ENCODE measurements around the gene TJP2.

DNA sequence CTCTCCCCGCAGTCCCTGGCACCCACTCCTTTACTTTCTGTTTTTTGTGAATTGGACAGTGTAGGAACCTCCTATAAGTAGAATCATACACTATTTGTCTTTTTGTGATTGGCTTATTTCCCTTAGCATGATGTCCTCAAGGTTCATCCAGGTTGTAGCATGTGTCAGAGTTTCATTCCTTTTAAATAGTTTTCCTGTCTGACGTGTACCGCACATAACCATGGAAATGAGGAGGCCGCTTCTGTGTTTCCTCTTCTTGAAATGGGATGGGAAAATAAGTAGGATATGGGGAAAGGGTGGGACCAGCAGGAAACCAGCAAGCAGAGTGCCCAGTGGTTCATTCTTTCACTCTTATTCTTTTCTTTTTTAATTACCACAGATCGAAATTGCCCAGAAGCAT is 78.4 kb downstream of the TJP2 start:
- TF ChIP-seq, protein P1, sequence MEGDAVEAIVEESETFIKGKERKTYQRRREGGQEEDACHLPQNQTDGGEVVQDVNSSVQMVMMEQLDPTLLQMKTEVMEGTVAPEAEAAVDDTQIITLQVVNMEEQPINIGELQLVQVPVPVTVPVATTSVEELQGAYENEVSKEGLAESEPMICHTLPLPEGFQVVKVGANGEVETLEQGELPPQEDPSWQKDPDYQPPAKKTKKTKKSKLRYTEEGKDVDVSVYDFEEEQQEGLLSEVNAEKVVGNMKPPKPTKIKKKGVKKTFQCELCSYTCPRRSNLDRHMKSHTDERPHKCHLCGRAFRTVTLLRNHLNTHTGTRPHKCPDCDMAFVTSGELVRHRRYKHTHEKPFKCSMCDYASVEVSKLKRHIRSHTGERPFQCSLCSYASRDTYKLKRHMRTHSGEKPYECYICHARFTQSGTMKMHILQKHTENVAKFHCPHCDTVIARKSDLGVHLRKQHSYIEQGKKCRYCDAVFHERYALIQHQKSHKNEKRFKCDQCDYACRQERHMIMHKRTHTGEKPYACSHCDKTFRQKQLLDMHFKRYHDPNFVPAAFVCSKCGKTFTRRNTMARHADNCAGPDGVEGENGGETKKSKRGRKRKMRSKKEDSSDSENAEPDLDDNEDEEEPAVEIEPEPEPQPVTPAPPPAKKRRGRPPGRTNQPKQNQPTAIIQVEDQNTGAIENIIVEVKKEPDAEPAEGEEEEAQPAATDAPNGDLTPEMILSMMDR (IDR thresholded peaks at IDR 0.05): no peak
- TF ChIP-seq POLR2A (IDR thresholded peaks at IDR 0.05): no peak

All from suprapubic skin (tissue), 3 donors.